Fibroblast of villous mesenchyme (primary cell): ENCODE measurements around the gene MAPKAPK2. TPM values are rescaled to one million over a fixed set of nuclear protein-coding genes. Genes with fewer than 3 reads are reported as not detected.

Source experiments
- DNase-seq: peaks from one replicate; pipeline ENCODE4 v3.0.0-alpha.2; 2010; ENCODE audit warnings: low read depth
- H3K4me3 ChIP-seq: 2 replicates; pipeline ENCODE4 v1.5.1; 2011; ENCODE audit warnings: low read depth, mild to moderate bottlenecking, low read length
- total RNA-seq: library from RNA; depleted of rRNA; stranded (reverse); fragments of >200 nt; gene quantifications from 2 replicates; pipeline ENCODE4 v1.2.3, GENCODE V29; 2012
- TF ChIP-seq, protein P1 (sequence below): IDR thresholded peaks from 2 replicates; pipeline ENCODE4 v1.5.1; 2012; ENCODE audit warnings: low read depth, mild to moderate bottlenecking, low read length; ENCODE audit not compliant: insufficient read depth

Gene MAPKAPK2
- total RNA-seq, 1 donor = 45.3 TPM

DNA sequence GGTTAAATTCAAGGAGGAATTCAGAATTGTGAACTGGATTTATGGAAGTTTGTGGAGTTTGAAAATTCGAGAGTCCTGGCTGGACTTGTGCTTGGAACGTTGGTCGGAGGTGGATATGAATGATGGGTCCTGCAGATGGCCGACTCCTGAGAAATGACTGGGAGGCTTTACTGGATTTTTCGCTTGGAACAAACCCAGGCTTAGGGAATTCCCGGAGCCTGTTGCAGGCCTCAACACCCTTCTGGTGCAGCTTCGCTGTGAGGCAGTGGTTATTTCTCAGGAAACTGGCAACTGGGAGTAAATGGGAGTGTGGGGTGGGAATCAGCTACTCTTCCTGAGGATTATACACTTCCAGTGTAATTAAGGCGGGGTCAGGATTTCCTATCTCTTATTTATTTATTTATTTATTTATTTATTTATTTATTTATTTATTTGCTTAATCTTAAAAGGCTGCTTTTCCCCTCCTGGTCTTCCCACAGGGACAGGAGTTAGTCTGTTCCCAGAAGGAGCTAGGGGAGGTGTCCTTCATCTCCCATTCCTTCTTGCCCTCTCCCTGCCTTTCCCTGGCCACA is 21.1 kb downstream of the MAPKAPK2 start:
- no peak overlapping the region for H3K4me3 ChIP-seq
- TF ChIP-seq, protein P1, sequence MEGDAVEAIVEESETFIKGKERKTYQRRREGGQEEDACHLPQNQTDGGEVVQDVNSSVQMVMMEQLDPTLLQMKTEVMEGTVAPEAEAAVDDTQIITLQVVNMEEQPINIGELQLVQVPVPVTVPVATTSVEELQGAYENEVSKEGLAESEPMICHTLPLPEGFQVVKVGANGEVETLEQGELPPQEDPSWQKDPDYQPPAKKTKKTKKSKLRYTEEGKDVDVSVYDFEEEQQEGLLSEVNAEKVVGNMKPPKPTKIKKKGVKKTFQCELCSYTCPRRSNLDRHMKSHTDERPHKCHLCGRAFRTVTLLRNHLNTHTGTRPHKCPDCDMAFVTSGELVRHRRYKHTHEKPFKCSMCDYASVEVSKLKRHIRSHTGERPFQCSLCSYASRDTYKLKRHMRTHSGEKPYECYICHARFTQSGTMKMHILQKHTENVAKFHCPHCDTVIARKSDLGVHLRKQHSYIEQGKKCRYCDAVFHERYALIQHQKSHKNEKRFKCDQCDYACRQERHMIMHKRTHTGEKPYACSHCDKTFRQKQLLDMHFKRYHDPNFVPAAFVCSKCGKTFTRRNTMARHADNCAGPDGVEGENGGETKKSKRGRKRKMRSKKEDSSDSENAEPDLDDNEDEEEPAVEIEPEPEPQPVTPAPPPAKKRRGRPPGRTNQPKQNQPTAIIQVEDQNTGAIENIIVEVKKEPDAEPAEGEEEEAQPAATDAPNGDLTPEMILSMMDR = no peak
- DNase-seq = peak; percentile 43

DNA sequence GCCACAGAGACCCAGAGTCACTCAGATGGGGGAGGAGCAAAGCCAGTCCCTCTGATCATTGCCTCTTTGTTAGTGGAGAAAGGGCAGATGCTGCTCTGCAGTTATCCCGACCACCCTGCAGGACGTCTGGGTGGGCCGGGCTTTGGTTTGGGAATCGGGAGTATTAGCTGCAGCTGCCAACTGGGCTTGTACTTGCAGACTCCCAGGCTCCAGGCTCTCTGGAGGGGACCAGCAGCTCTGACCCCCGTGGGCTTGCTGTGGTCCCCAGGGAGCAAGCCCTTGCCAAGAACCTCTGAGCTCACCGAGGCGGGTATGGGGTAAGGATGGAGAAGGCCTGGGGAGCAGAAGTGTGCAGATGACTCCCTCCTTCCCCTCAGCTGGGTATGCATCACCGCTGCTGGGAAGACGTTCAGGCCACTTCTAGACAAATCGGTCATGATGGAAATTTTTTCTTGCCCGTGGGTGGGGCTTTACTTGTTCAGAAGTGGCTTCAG is 21.6 kb downstream of the MAPKAPK2 start:
- peak; percentile 78 for DNase-seq
- TF ChIP-seq, protein P1 = no peak
- H3K4me3 ChIP-seq = no peak overlapping the region

- DNase-seq = no peak
- no peak overlapping the region for H3K4me3 ChIP-seq
- TF ChIP-seq, protein P1 = no peak
These were observed 22.2 kb downstream of the MAPKAPK2 start for GRCh38 chr1:206706806-206707366.

DNA sequence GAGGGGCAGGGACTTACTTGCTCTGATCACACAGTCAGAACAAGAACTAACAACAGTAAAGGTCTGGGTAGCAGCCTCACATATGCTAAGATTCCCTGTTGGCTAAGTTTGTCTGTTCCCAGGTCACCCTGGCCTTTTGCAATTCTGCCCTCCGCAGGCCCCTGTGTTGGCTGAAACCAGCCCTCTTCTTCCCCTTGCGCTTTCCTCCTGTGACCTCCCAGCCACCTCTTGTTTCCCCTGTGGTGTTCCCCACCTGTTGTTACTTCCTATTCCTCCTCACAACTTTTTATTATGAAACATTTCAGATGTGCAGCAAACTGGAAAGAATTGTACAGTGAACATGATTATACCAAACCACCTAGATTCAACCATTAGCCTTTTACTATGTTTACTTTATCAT is 23.4 kb downstream of the MAPKAPK2 start:
- H3K4me3 ChIP-seq = no peak overlapping the region
- DNase-seq = no peak
- TF ChIP-seq, protein P1 = no peak

- DNase-seq = peak; percentile 35
- no peak overlapping the region for H3K4me3 ChIP-seq
- TF ChIP-seq, protein P1 = no peak
These were observed 24.2 kb downstream of the MAPKAPK2 start for GRCh38 chr1:206708882-206709281.

- no peak overlapping the region for H3K4me3 ChIP-seq
- TF ChIP-seq, protein P1 = no peak
- DNase-seq = no peak
These were observed 24.6 kb downstream of the MAPKAPK2 start for GRCh38 chr1:206709322-206709721.
